MCF 10A (cell line): ENCODE data around the gene WSCD1. TPM values are rescaled to one million over a fixed set of nuclear protein-coding genes. Genes with fewer than 3 reads are reported as not detected.

Source experiments
- BruUV-seq: library from RNA; stranded (reverse); fragments of 400-500 nt; replicated peaks from 2 replicates; lab custom pipeline; 2021; lab: Mats Ljungman, UMichigan
- CTCF ChIA-PET: fragments of 300-600 bp; sonication (Branson Sonifier 250); formaldehyde crosslinking; extraction: SDS; loops from one replicate; lab custom pipeline; 2021; ENCODE audit warnings: antibody characterized with exemption, inconsistent platforms; lab: Yijun Ruan, JAX
- POLR2A ChIA-PET: fragments of 300-600, 350-650 bp; sonication (Branson Sonifier 250); formaldehyde crosslinking; extraction: SDS; loops from one replicate; lab custom pipeline; 2020; ENCODE audit warnings: antibody characterized with exemption, inconsistent platforms; lab: Yijun Ruan, JAX
- DNase-seq: peaks from one replicate; pipeline ENCODE4 v3.0.0-alpha.2; 2018; ENCODE audit not compliant: unreplicated experiment
- H3K27ac Mint-ChIP-seq: one replicate; pipeline ENCODE4 v1.8.0; 2022; ENCODE audit warnings: mild to moderate bottlenecking, low read depth, mixed read lengths; ENCODE audit not compliant: unreplicated experiment
- H3K27me3 Mint-ChIP-seq: one replicate; pipeline ENCODE4 v1.8.0; 2022; ENCODE audit warnings: mixed read lengths; ENCODE audit not compliant: insufficient read depth, unreplicated experiment
- H3K36me3 Mint-ChIP-seq: one replicate; pipeline ENCODE4 v1.8.0; 2022; ENCODE audit warnings: mild to moderate bottlenecking, moderate library complexity, mixed read lengths; ENCODE audit not compliant: insufficient read depth, unreplicated experiment
- H3K4me1 Mint-ChIP-seq: one replicate; pipeline ENCODE4 v1.8.0; 2022; ENCODE audit warnings: mixed read lengths; ENCODE audit not compliant: insufficient read depth, unreplicated experiment
- H3K4me3 Mint-ChIP-seq: one replicate; pipeline ENCODE4 v1.8.0; 2022; ENCODE audit warnings: mild to moderate bottlenecking, moderate library complexity, mixed read lengths; ENCODE audit not compliant: unreplicated experiment
- H3K9me3 Mint-ChIP-seq: one replicate; pipeline ENCODE4 v1.8.0; 2022; ENCODE audit warnings: mixed read lengths; ENCODE audit not compliant: unreplicated experiment
- CTCF ChIP-seq: fragments of 200-600 bp; IDR thresholded peaks from one replicate; pipeline ENCODE4 v1.8.0; 2022; ENCODE audit warnings: antibody characterized with exemption, mild to moderate bottlenecking; ENCODE audit not compliant: unreplicated experiment
- intact Hi-C: fragments of 100-400 bp; cut with micrococcal nuclease; formaldehyde crosslinking; loops from 2 replicates; pipeline ENCODE4 v1.14.1; 2022
- total RNA-seq: library from RNA; stranded (reverse); gene quantifications from 2 replicates; pipeline ENCODE4 v1.2.3, GENCODE V29; 2022

The WSCD1 gene
- total RNA-seq, 1 experiment from 2014 or later, result not detected

GRCh38 chr17:6137716-6138502 lies 67.7 kb downstream of the WSCD1 start:
- no peak overlapping the region for H3K27ac Mint-ChIP-seq
- H3K9me3 Mint-ChIP-seq, result no peaks in the 10 kb centered on the region
- no peaks in the 10 kb centered on the region for H3K4me1 Mint-ChIP-seq
- H3K27me3 Mint-ChIP-seq, result peaks cover 92% of the 10 kb centered on the region
- ChIA-PET POLR2A (no interaction called here), CTCF (no interaction called here)
- no peaks in the 10 kb centered on the region for H3K36me3 Mint-ChIP-seq
- no peak for DNase-seq
- intact Hi-C loops, result no loop called here
- no peak overlapping the region for H3K4me3 Mint-ChIP-seq
- TF ChIP-seq CTCF, result no peak
- no TSS peak for BruUV-seq

- Mint-ChIP-seq H3K27me3 (peaks cover 82% of the 10 kb centered on the region), H3K9me3 (no peaks in the 10 kb centered on the region), H3K36me3 (no peaks in the 10 kb centered on the region), H3K4me3 (no peak overlapping the region), H3K27ac (no peak overlapping the region), H3K4me1 (no peaks in the 10 kb centered on the region)
- ChIA-PET POLR2A (no interaction called here), CTCF (no interaction called here)
- DNase-seq, result no peak
- no TSS peak for BruUV-seq
- TF ChIP-seq CTCF, result no peak
- intact Hi-C loops, result no loop called here
Measured at GRCh38 chr17:6138761-6139446, 68.7 kb downstream of the WSCD1 start.

GRCh38 chr17:6139447-6139832 lies 69.3 kb downstream of the WSCD1 start:
- Mint-ChIP-seq H3K27me3 (peaks cover 76% of the 10 kb centered on the region), H3K36me3 (no peaks in the 10 kb centered on the region), H3K4me1 (no peaks in the 10 kb centered on the region), H3K27ac (no peak overlapping the region), H3K4me3 (no peak overlapping the region), H3K9me3 (no peaks in the 10 kb centered on the region)
- no peak for DNase-seq
- BruUV-seq, result no TSS peak
- no peak for TF ChIP-seq CTCF
- ChIA-PET CTCF (no interaction called here), POLR2A (no interaction called here)
- intact Hi-C loops, result no loop called here

- H3K36me3 Mint-ChIP-seq, result no peaks in the 10 kb centered on the region
- peaks cover 69% of the 10 kb centered on the region for H3K27me3 Mint-ChIP-seq
- POLR2A ChIA-PET, result no interaction called here
- DNase-seq, result no peak
- intact Hi-C loops, result no loop called here
- CTCF ChIA-PET, result no interaction called here
- H3K4me1 Mint-ChIP-seq, result no peaks in the 10 kb centered on the region
- no peak for TF ChIP-seq CTCF
- H3K4me3 Mint-ChIP-seq, result no peak overlapping the region
- no peak overlapping the region for H3K27ac Mint-ChIP-seq
- H3K9me3 Mint-ChIP-seq, result no peaks in the 10 kb centered on the region
- no TSS peak for BruUV-seq
Measured at GRCh38 chr17:6140188-6140587, 70.0 kb downstream of the WSCD1 start.
